AG10803 (cell line): ENCODE results near the gene CD4.

Experiments
- DNase-seq: peaks from one replicate; pipeline ENCODE4 v3.0.0; 2010; ENCODE audit warnings: low read depth
- H3K4me3 ChIP-seq: 2 replicates; pipeline ENCODE4 v1.5.1; 2011; ENCODE audit warnings: mild to moderate bottlenecking, low read length, control low read depth
- TF ChIP-seq, protein P1 (sequence below): conservative IDR thresholded peaks from 2 replicates; pipeline ENCODE4 v1.5.1; 2011; ENCODE audit warnings: mild to moderate bottlenecking, low read length, control low read depth, inconsistent platforms

The CD4 gene

DNA sequence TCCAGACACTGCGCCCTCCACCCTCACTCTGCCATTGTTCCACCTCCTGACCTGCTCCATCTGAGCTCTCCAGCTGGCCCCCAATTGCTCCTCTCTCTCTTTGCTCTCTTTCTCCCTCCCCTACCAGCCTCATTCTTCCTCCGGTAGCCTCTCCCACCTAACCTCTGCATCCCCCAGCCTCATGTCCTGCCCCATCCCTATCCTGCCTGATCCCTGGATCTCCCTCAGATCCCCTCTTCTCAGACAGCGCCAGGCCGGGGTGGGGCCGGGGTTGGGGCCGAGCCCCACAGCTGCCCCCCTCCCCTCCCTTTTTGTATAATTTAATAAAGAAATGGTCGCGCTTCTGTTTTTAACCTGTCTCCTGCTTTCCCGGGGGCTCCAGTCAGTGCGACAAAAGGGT lies 18.7 kb upstream of the CD4 start:
- DNase-seq = no peak
- H3K4me3 ChIP-seq = no peak overlapping the region
- TF ChIP-seq, protein P1, sequence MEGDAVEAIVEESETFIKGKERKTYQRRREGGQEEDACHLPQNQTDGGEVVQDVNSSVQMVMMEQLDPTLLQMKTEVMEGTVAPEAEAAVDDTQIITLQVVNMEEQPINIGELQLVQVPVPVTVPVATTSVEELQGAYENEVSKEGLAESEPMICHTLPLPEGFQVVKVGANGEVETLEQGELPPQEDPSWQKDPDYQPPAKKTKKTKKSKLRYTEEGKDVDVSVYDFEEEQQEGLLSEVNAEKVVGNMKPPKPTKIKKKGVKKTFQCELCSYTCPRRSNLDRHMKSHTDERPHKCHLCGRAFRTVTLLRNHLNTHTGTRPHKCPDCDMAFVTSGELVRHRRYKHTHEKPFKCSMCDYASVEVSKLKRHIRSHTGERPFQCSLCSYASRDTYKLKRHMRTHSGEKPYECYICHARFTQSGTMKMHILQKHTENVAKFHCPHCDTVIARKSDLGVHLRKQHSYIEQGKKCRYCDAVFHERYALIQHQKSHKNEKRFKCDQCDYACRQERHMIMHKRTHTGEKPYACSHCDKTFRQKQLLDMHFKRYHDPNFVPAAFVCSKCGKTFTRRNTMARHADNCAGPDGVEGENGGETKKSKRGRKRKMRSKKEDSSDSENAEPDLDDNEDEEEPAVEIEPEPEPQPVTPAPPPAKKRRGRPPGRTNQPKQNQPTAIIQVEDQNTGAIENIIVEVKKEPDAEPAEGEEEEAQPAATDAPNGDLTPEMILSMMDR = no peak

GRCh38 chr12:6771091-6771495 lies 18.2 kb upstream of the CD4 start:
- TF ChIP-seq, protein P1 = no peak
- H3K4me3 ChIP-seq = no peak overlapping the region
- no peak for DNase-seq

GRCh38 chr12:6771509-6772330 lies 17.6 kb upstream of the CD4 start:
- no peak overlapping the region for H3K4me3 ChIP-seq
- TF ChIP-seq, protein P1 = no peak
- DNase-seq = no peak

DNA sequence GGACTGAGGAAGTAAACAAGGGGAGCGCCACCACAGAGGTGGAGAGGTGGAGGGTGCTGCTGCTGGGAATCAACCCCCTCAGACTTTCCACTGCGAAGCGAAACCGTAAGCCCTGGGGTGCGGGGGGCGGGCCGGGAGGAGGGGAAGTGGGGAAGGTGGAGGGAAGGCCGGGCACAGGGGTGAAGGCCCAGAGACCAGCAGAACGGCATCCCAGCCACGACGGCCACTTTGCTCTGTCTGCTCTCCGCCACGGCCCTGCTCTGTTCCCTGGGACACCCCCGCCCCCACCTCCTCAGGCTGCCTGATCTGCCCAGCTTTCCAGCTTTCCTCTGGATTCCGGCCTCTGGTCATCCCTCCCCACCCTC lies 17.0 kb upstream of the CD4 start, which contains the start of gene LAG3:
Gene LAG3 (plus strand): TSS at position 190 of the 365 bp plus-strand sequence. CDS start 333 bp downstream, outside the sequence.
- no peak within 1 kb of the TSS for H3K4me3 ChIP-seq
- TF ChIP-seq, protein P1 = no peak
- DNase-seq = no peak

DNA sequence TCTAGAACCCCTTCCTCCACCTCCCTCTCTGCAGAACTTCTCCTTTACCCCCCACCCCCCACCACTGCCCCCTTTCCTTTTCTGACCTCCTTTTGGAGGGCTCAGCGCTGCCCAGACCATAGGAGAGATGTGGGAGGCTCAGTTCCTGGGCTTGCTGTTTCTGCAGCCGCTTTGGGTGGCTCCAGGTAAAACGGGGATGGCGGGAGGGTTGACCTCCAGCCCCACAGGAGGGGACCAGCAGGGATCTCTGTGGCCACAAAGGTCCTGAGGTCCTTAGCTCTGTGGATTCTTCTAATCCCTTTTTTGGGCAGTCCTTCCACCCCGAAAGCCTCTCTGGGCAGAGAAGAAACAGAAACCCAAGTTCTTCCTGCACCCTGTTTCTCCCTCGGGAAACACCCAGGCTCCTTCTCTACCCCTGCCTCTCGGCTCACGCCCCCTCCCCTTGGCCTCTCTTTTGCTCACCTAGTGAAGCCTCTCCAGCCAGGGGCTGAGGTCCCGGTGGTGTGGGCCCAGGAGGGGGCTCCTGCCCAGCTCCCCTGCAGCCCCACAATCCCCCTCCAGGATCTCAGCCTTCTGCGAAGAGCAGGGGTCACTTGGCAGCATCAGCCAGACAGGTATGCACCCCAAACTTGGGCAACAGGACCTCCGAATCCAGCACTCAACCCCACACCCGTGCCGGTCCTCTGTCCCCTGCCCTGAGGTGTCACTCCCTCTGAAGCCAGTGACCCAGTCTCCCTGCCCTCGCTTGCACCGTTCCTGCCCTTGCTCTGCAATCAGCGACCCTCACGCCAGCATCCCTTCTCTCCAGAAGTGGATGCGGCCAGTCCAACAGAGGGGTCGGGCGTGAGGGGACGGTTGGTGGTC lies 16.4 kb upstream of the CD4 start:
- DNase-seq = no peak
- TF ChIP-seq, protein P1 = no peak
- no peak overlapping the region for H3K4me3 ChIP-seq

- no peak overlapping the region for H3K4me3 ChIP-seq
- no peak for DNase-seq
- TF ChIP-seq, protein P1 = no peak
These were observed 15.6 kb upstream of the CD4 start for GRCh38 chr12:6773590-6774351.
